Amniotic epithelial cell (primary cell): Measurements from ENCODE around the gene EZH2.

Experiments used
- DNase-seq: peaks from one replicate; pipeline ENCODE4 v3.0.0-alpha.2; 2010; ENCODE audit warnings: low read depth

The EZH2 gene

GRCh38 chr7:148898845-148899484 is 14.9 kb upstream of the EZH2 start:
- DNase-seq: no peak

DNA sequence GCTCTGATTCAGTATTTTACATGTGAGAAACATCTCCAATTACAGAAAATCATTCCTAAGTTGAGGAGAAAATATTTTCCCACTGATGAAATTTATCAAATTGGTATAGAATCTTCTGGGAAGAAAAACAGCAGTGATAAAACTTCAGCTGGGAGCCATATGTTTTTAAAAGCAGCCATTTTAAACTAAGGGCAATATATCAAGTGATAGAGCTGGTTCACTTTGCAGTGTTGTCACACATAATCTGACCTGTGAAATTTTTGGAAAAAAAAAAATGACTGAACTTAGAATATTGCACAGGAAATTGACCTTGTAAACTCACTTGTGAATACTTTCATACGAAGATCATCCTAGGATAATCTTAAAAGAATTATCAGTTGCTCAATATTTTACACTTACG is 10.5 kb upstream of the EZH2 start:
- DNase-seq: no peak

- DNase-seq: no peak
Measured at GRCh38 chr7:148893071-148893470, 9.0 kb upstream of the EZH2 start.

GRCh38 chr7:148888300-148888699 is 4.2 kb upstream of the EZH2 start:
- DNase-seq: no peak

DNA sequence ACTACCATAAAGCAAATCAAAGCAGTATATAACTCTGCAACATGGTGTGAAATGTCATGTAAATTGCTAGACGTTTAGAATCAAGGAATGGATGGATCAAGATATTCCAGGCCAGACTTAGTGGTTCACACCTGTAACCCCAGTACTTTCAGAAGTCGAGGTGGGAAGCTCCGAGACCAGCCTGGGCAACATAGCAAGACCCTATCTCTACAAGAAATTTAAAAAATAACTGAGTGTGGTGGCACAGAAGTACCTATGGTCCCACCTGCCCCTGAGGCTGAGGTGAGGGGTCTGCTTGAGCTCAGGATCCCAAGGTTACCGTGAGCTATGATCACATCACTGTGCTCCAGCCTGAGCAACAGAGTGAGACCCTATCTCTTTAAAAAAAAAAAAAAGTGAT is 2.8 kb upstream of the EZH2 start:
- DNase-seq: no peak

DNA sequence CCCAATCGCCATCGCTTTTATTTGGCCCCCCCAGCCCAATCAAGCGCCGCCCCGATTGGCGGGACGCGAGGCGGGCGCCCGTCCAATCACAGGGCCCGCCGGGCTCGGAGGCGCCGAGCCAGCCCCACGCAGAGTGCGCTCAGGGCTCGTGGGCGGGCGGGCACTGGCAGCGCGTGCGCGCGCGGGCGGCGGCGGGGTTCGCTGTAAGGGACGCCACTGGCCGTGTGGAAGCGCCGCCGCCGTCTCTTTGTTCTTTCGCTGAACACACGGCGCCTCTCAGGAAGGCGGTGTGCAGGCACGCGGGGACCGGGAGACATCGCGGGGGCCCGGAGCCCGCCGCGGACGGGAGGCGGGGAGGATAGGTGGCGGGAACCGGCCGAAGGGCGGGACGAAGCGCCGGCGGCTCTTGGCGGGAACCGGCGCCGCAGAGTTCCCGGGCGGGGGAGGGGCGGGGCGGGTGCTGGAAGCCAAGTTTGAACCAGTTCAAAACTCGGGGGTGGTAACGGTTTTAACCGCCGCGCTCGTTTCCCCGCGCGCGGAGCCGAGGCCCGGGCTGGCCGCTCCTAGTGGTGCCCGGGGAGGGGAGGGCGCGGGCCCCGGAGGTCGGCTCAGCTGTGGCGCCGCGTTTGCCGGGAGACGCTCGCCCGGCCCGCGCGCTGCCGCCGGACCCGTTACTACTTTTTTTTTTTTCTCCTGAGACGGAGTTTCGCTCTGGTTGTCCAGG is 370 bp upstream of the EZH2 start:
- peak; percentile 78 for DNase-seq

DNA sequence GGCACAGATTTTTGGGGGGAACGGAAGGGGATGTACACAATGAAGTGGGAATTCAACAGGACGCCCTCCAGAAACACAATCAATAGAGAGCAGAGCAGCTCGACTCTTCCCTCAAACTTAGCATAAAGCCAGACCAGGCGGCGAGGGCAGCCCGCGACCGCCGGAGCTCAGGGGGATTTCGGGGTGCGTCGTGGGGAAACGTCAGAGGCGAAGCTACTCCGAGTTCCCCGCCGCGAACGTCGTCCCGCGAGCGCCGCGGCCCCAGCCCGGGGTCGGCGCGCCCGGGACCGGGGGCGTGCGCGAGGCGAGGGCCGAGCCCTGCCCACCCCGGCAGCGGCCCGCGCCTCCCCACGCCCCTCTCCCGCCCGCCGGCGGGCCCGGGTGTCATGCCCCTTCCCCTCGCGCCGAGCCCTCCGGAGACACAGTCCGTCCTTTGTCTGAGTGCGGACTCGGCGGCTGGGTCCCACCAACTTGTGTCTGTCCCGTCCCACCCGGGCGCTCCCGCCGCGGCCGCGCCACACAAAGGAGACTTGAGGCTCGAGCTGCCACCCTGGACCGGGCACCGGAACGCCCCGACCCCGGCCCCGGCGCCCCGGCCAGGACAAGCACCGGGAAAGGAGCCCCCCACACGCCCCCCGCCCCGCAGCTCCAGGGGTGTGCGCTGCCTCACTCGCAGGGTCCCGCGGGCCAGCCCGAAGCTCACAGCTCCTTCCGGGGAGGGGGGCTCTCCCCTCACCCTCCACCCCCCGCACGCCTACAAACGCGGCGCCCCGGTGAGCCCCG is 634 bp downstream of the EZH2 start:
- DNase-seq: no peak

- no peak for DNase-seq
Measured at GRCh38 chr7:148882841-148883265, 1.2 kb downstream of the EZH2 start.

DNA sequence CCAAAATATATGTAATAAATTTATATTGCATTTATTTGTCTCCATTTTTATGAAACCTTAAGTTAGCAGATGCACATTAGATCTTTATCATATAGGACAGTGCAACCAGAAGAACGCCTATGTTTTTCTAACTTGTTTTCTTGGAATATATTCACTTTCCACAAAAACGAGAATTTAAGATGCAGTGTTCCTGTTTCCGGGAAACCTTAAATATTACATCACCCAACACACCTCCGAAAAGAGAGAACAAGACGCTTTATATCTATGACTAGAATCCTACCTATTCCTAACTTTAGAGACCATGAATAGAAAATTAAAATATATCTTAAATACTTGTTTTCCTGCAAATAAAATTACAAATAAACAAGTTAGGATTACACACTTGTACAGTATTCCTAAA is 1.9 kb downstream of the EZH2 start:
- DNase-seq: no peak

DNA sequence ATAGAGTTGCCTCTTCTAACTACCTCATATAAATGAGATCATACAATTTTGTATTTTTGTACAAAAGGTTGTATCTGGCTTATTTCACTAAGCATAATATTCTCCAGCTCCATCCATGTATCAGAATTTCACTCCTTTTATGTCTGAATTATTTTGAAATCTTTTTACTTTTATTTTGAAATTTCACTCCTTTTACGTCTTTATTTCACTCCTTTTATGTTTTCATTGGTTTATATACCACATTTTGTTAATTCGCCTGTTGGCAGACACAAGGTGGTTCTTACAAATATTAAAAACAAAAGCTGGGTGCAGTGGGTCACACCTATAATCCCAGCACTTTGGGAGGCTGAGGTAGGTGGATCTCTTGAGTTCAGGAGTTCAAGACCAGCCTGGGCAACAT is 5.8 kb downstream of the EZH2 start:
- DNase-seq: no peak

- no peak for DNase-seq
Measured at GRCh38 chr7:148877517-148877916, 6.6 kb downstream of the EZH2 start.

DNA sequence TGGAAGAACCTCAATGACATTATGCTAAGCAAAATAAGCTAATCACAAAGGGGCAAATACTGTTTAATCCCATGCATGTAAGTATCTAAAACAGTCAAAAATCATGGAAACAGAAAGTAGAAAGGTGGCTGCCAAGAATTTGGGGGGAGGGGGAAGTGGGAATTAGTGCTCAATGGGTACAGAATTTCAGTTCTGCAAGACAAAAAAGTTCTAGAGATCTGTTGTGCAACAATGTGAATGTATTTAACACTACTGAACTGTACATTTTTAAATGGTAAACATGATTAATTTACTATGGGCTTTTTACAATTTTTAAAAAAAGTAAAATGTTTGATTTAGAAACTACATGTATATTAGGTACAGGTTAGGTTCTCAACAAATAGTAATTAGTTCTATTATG is 11.9 kb downstream of the EZH2 start:
- DNase-seq: no peak

GRCh38 chr7:148871551-148871950 is 12.5 kb downstream of the EZH2 start:
- DNase-seq: no peak

GRCh38 chr7:148871030-148871429 is 13.1 kb downstream of the EZH2 start:
- no peak for DNase-seq

DNA sequence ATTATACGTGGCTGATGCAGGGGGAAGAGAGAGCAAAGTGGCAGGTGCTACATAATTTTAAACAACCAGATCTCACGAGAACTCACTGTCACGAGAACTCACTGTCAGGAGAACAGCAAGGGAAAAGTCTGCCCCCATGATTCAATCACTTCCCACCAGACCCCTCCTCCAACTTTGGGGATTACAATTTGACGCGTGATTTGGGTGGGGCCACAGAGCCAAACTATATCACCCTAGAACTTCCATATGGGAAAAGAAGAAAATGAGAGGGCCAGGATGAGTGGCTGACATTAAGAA is 15.8 kb downstream of the EZH2 start:
- no peak for DNase-seq

DNA sequence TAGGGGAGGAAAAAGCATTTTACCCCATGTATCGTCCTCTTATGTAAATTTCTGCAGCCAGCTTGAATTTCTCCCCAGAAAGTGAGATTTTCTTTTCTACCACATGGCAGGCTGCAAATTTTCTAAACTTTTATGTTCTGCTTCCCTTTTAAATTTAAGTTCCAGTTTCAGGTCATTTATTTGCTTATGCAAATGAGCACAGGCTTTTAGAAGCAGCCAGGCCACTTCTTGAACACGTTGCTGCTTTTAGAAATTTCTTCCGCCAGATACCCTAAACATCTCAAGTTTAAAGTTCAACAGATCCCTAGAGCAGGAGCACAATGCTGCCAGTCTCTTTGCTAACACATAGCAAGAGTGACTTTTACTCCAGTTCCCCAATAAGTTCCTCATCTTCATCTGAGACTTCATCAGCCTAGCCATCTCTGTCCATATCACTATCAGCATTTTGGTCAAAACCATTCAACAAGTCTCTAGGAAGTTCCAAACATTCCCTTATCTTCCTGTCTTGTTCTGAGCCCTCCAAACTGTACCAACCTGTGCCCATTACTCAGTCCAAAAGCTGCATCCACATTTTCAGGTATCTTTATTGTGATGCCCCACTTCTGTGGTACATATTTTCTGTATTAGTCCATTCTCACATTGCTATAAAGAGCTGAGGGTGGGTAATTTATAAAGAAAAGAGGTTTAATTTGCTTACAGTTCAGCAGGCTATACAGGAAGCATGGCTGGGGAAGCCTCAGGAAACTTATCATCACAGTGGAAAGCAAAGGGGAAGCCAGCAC is 16.3 kb downstream of the EZH2 start:
- DNase-seq: no peak

DNA sequence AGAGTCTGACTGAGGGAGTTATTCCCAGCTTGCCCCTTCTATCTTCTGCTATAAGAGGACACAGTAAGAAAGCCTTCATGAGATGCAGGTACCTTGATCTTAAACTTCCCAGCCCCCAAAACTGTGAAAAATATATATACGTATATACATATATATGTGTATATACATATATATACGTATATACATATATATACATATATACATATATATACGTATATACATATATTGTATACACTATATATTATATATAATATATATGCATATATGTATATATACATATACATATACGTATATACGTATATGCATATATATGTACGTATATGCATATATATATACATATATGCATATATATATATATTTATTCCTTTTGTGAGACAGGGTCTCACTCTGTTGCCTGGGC is 17.7 kb downstream of the EZH2 start:
- DNase-seq: no peak

- DNase-seq: no peak
Measured at GRCh38 chr7:148865283-148865682, 18.8 kb downstream of the EZH2 start.

DNA sequence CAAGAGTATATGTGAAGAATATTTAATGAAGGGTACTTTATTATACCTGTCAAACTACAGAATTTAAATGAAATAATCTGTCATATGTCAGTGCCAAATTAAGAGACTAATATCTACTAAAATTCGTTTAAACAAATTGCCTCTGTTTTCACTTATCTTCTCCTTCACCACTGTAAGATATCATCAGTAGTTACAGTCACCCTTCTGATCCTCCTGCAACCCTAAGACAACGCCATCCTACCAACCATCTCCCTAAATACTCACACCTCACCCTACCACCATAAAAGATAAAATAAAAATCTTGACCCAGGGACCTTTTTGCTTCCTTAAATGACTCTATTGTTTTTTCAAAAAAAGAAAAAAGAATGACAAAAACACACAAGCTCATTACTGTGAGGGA is 20.8 kb downstream of the EZH2 start:
- DNase-seq: no peak

GRCh38 chr7:148862481-148862880 is 21.6 kb downstream of the EZH2 start:
- DNase-seq: no peak

DNA sequence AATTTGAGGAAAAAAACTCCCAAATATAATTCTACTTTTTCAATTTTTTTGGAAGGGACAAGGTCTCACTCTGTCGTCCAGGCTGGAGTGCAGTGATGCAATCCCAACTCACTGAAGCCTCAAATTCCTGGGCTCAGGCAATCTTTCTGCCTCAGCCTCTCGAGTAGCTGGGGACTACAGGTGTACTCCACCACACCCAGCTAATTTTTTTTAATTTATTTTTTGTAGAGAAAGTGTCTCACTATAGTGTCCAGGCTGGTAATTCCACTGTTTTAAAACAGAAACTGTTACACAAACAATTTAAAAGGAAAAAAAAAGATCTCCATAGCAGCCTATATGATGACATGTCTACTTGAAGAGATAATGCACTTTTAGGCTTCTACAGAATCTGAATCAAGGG is 25.6 kb downstream of the EZH2 start:
- DNase-seq: no peak

DNA sequence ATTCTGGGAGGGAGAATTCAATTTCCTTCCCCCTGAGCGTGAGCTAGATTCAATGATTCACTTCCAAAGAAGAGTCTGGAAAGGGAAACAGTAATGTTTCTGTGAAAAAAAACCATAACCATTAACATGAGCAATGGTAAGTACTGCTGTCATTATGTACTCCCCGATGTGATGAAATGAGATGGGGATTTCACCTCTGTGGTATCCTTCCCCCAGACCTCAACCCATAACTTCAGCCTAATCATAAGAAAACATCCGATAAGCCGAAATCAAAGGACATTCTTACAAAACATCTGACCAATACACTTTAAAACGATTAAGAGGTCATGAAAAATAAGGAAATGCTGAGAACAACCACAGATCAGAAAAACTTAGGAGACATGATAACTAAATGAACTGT is 27.2 kb downstream of the EZH2 start:
- DNase-seq: peak; percentile 99

DNA sequence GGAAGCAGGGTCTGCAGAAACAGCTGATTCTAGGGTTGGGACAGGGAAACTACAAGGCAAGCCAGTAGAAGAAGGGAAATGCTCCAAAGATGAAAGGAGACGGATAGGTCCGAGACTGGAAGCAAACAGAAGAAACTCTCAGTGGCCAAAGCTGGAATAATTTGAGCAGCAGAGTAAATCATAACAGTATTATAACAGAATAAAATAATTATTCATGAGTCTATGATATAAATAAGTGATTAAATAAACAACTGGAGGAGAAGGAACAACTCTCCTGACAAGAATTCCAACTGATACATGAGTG is 27.6 kb downstream of the EZH2 start:
- DNase-seq: no peak
